Renal cortical epithelial cell (primary cell): ENCODE data around the gene VASP. TPM values are rescaled to one million over a fixed set of nuclear protein-coding genes. Genes with fewer than 3 reads are reported as not detected.

Experiments used
- DNase-seq: peaks from one replicate; pipeline ENCODE4 v3.0.0-alpha.2; 2011; ENCODE audit warnings: low read depth
- total RNA-seq: library from RNA; depleted of rRNA; stranded (reverse); fragments of >200 nt; gene quantifications from 2 replicates; pipeline ENCODE4 v1.2.3, GENCODE V29; 2014

The VASP gene
- total RNA-seq, 1 donor from 2014 or later = 66.0 TPM

- no peak for DNase-seq
Observed at GRCh38 chr19:45473682-45474605, 33.3 kb upstream of the VASP start.

GRCh38 chr19:45474606-45475521, 32.4 kb upstream of the VASP start:
- peak; percentile 53 for DNase-seq

DNA sequence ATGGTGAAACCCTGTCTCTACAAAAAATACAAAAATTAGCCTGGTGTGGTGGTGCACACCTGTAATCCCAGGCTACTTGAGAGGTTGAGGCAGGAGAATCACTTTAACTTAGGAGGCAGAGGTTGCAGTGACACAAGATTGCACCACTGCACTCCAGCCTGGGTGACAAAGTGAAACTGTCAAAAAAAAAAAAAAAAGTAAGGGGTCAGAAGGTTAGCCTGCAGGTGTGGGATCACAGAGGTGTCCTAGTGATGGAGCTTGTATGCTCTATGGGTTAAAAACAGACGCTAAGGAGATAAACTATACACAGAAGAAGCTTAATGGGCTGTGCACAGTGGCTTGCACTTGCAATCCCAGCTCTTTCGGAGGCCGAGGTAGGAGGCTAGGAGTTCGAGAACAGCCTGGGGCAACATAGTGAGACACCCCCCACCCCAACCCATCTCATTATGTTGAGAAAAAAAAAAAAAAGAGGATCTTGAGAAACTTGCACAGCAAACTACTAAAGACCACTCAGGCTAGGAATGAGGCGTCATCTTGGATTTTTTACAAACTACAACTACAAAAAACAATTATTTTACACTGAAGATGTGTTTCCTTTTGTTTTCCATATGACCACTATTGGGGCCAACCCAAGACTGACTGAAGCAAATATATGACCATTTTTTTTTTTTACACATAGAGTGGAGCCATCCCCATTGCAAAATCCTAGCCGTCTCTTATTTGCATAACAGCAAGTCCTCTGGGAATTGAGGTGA, 31.6 kb upstream of the VASP start:
- peak; percentile 70 for DNase-seq

- DNase-seq = no peak
Observed at GRCh38 chr19:45476304-45476703, 31.0 kb upstream of the VASP start.

DNA sequence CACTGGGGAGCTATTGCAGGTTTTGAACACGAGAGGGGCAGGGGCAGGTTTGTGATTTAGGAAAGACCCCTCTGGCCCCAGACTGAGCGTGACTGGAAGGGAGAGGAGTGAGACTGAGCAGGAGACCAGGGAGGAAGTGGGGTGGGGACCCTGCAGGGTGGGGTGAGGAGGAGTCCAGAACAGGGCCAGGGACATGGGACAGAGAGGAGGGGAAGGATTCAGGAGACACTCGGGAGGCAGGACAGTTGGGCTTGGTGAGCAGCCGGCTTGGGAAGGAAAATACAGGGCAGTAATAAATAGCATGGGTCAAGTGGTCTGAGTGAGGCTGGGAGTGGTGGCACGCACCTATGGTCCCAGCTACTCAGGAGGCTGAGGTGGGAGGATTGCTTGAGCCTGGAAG, 30.1 kb upstream of the VASP start:
- no peak for DNase-seq

GRCh38 chr19:45477713-45478453, 29.4 kb upstream of the VASP start:
- peak; percentile 90 for DNase-seq

- peak; percentile 91 for DNase-seq
Observed at GRCh38 chr19:45478454-45479238, 28.6 kb upstream of the VASP start.

DNA sequence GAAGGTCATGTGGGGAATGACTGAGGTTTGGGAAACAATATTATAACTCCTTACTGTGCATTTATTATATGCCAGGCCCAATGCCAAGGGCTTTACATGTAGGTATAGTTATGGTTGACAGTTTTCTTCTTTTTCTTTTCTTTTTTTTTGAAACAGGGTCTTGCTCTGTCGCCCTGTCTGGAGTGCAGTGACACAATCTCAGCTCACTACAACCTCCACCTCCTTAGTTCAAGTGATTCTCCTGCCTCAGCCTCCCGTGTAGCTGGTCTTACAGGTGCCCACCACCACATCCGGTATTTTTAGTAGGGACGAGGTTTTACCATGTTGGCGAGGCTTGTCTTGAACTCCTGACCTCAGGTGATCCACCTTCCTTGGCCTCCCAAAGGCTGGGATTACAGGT, 24.2 kb upstream of the VASP start:
- no peak for DNase-seq

DNA sequence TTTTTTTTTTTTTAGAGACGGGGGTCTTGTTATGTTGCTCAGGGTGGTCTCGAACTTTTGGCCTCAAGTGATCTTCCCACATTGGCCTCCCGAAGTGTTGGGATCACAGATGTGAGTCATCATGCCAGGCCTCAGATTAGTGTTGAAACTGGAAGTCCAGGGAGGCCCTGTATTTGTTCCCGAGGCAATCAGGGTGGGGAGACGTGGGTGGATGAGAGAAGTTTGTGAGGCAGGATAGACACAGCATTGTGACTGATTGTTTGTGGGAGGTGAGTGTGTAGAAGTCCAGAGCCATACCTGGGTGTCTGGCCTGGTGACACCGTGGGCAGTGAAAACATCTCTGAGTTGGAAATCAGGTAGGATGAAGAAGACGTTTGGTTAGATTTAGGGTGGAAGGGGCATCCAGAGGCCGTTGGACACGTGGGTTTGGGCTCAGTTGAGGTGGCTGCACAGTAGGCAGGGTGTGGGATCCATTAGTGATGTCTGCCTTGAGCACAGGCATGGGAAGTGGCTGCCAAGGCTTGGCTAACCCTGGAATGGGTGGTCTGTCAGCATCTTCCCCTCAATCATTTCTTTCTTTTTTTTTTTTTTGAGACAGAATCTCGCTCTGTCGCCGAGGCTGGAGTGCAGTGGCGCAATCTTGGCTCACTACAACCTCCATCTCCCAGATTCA, 22.9 kb upstream of the VASP start:
- peak; percentile 71 for DNase-seq

DNA sequence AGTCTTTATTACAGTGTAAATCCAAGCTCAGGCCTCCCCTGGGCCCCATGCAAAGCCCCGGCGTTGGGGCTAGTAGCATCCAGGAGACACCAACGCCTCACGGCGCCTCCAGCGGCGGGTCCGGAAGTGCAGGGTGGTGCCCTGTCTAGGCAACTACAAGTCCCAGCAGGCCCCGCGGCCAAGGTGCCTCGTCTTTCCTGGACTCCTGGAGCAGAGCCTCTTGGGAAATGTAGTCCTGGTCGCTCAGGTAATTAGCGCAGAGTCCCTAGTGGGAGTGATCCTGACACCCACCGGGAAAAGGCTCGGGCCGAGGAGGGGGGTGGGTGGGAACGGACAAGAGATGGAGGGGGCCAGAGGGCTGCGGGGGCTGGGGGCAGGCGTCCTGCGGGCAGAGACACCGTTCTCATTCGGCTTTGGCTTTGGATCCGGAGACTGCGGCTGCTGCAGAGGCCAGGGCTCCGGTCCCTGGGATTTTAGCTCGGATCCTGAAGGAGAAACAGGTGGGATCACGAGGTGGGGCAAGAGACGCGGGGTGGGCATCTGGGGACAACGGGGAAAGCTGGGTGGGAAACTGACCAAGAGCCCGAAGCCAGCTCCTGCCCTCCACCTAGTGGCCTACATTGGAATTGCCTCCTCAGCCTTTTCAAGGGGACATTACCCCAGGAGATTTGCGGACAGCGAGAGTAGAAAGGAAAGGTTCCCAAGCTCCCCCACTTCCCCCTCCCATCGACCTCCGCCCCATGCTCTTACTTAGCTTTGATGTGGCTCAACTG, 21.8 kb upstream of the VASP start:
- peak; percentile 84 for DNase-seq

DNA sequence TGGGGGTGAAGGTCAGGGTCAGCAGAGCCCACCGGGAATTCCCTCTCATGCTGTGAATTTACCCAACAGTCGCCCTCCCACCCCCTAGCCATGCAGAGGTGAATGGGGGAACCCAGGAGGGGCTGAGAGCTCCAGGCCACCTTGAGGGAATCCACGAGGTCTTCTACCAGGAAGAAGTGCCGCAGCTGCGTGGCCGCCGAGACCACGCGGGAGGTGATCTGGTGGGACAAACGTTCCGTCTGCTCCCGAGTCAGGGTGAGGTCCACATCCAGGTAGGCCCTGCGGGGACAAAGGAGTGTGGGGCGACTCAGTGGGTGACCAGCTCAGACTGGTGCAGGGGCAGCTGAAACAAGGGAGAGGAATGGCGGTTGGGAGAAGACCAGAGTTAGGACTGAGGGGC, 18.6 kb upstream of the VASP start:
- DNase-seq = no peak

DNA sequence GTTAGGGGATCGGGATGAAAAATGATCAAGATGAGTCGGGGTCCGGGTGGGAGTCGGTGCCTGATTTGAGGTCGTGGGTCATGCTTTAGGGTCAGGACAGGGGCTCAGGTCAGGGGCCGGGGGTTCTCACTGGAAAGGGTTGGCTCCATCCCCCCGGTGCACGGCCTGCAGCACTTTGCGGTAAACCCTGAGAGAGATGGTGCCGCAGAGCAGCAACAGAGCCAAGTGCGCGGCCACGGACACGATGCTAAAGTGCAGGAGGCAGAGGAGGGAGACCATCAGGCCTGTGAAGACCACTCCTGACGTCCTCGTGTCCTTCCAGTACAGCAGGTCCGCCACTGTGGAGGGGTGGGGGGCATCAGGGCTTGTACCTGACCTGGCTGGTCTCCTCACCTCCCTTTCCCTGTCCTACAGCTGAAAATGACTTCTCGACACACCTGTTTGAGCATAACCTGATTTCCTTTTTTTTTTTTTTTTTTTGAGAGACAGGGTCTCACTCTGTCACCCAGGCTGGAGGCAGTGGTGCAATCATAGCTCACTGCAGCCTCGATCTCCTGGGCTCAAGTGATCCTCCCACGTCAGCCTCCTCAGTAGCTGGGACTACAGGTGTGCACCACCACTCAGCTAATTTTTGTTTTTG, 17.9 kb upstream of the VASP start:
- DNase-seq = no peak

DNA sequence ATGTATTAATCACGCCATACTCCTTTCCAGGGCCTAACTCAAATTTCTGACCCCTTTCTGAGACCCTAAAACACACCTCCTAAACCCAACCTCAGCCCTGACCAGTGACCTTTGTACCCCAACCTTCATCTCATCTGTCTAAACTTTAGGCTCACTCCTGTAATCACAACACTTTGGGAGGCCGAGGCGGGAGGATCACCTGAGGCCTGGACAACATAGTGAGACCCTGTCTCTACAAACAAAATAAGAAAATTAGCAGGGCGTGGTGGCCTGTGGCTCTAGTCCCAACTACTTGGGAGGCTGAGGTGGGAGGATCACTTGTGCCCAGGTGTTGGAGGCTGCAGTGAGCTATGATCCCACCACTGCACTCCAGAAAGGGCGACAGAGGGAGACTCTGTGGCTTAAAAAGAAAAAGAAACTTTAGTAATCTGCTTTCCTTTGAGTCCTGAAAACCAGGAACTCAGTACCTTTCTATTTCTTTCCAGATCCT, 15.1 kb upstream of the VASP start:
- no peak for DNase-seq

DNA sequence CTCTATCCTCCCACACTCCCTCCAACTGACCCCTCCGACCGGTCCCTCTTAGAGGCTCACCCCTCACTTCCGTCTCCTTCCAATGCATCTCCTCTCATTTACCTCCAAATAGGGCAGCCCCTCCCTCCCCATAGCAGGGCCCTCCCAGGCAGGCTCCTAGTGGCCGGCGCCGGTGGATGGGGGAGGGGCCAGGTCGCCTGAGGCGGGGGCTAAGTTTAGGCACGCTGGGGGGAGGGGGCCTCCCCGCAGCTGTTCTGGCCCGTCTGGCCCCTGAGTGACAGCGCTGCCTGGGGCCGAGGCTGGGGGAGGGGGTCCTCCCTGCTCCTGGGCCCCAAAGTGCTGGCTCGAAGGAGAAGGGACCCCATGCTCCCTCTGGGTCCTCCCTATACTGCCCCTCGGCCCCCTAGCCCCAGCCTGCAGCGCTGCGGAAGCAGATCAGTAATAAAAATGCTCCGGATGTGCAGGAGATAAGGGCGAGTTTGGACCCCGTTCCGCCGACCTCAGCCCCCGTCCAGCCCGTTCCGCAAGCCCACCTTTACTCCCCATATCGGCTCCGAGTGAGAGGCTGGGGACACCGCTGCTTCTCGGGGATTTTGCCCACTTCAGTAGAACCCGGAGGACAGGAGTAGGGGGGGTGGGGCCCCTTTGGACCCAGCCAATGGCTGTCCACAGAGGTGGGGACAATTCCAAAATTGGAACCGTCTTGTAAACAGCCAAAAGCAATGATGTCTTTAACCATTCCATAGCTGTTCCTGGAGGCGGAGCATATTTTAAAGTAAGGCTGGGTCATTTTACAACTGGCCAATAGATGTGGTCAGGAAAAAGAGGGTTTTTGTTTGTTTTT, 14.4 kb upstream of the VASP start:
- peak; percentile 52 for DNase-seq

GRCh38 chr19:45494261-45494916, 12.9 kb upstream of the VASP start:
- no peak for DNase-seq

GRCh38 chr19:45495178-45495577, 12.1 kb upstream of the VASP start:
- DNase-seq = no peak
